GM19238 (cell line): ENCODE results near the gene GLRA1.
"Not testable (repeated sequence)": the region's sequence is repeated elsewhere in the genome, so short reads cannot be mapped to it uniquely, and the experiment has no call there.

Source experiments
- DNase-seq: peaks from one replicate; pipeline ENCODE4 v3.0.0; 2011; ENCODE audit warnings: low spot score; ENCODE audit not compliant: insufficient read length

GLRA1 gene

DNA sequence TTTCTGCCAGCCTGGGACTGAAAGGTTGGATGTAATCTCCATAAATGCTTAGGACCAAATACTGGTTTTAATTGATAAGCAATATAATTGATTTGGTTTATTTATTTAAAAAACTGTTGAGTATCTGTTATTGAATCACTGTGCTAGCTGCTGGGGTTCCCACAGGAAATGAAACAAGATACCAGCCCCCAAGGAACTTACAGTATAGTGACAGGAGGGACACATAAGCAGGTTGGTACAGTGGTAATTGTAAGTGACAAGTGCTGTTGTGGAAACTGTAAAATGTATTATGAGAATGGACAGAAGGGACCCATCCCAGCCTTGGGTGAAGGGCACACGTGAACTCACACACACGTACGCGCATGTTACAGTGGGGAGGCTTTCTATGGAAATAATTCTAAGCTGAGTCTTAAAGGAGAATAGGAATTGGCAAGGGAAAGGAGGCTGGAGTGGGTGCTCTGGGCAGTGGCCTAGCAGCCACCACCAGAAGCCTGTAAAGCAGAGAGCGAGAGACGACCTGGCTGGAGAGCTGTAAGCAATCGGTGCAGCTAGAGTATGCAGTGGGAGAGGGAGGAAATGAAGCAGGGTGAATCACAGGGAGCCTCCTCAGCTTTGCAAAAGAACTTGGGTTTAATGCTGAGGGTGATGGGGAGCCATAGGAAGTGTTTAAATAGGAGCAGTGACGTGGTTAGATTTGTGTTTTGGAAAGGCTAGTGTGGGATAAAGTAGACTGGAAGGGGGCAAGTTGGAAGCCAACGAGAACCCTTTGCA, 39.3 kb downstream of the GLRA1 start:
- no peak for DNase-seq

DNA sequence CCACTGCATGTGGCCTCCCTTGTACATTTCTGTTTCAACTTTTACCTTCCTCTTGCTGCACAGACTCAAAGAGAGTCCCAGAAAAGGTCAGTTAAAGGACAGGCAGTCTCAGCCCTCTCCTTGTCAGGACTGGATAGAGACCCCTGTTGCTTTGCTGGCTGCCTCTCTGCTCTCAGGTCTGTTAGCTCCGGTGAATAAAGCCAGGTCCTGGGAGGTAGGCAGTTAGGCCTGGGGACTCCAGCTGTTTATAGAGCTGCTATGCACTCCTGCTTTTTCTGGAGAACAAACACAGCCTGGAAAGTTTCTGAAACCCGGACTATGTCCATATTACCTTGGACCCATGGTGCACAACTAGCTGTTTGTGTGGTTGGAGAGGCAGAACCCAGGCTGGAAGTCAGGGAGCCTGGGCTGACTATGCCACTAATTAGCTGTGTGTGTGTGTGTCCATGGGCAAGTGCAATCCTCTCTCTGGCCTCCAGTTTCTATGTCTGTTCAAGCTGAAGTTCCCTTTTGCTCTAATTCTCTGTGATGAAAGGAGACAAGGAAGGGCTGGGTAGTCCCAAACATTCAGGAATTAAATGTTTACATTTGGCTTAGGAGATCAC, 42.9 kb downstream of the GLRA1 start:
- DNase-seq, result no peak

DNA sequence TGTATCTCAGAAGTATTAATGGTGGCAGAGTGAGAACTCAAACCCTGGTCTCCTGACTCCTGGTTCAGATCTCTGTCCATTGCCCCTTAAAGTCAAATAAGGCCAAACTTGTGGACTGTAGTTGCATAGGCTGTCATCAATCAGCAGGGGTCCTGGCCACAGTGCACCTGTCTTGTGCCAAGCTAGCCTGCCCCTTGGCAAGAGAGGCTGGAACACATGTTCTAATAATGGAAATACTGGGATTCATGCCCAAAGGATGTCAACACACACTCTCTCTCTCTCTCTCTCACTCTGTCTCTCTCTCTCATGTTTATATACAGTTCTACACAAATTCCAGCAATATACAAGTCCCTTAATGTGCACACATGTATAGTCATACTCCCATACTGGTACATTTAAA, 44.3 kb downstream of the GLRA1 start:
- DNase-seq, result no peak

DNA sequence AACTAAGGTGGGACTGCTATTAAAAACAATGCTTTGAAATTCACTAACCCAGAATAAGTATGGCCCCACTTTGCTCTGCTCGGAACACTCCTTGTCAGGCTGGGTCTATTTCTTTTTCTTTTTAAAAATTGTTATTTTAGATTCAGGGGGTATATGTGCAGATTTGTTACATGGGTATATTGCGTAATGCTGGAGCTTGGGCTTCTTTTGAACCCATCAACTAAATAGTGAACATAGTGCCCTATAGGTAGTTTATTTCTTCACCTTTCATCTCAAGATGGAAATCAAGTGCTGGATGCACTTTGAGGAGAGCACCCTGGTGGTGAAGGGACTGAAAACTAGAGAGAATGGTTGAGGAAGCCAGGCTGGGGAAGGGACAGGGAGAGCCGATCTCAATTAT, 51.0 kb downstream of the GLRA1 start:
- DNase-seq, result no peak

DNA sequence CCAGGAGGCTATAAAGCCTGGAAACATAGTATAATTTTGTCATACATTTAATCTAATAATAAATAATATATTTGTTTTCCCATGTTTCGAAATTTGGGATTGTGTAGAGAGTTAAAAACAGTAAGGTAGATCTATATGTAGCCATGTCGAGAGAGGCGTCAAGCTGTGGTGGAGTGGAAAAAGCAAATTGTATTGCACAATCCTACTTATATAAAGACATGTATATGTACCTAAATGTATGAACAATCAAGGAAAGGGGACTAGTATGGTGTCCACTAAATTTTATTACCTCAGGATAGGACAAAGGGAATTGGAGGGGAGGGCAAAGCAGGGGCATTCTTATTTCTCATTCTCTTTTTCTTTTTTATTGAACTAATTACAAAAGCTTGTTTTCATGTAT, 52.0 kb downstream of the GLRA1 start:
- no peak for DNase-seq

DNA sequence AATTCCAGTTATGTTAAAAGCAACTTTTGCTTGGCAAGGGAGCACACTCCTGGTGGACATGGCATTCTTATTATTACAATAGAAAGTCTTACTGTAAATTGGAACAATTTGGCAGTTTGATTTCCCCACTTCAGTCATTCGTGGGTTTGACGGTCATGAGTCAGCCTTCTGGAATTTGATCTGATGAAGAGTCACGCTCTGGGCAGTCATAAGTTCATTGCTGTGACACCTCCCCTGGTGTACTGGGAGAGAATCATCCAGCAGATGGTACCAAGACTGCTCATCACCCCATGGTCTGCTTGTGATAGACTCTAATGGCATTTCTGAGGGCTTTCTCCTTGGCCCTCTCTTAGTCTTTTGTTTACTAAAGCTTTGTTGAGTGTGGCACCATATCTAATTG, 53.8 kb downstream of the GLRA1 start:
- DNase-seq, result no peak

DNA sequence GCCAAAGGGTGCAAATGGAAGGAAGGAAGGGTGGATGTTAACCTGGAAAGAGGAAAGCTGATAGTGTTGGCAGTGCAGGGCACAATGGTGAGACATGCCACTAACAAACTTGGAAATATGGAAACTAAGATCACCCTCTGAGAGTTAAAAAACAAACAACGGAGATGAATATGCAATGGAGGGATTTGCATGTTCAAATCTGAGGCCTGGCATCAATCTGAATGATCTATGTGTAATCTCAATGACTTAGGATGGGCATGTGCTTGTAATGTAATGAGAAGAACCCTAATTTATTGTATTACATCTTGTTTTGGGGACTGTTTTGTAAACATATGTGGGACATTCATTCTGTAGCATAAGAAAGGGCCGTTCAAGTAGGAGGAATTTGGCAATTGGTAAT, 54.4 kb downstream of the GLRA1 start:
- DNase-seq, result no peak

DNA sequence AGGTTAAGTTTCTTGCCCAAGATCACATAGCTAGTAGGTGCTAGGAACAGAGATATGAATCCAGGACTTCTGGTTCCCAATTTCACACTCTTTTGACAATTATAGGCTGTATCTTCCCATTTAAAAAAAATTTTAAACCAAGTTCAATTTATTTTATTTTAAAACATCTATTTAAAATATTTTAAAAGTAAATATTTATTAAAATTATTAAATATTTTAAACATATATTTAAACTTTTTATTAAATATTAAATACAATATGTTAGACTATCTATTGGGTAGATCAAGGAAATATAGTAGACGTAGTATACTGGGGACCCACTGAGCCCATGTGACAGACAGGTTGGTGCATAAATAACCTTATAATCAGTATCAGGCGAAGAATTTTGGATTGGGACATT, 54.8 kb downstream of the GLRA1 start:
- no peak for DNase-seq

DNA sequence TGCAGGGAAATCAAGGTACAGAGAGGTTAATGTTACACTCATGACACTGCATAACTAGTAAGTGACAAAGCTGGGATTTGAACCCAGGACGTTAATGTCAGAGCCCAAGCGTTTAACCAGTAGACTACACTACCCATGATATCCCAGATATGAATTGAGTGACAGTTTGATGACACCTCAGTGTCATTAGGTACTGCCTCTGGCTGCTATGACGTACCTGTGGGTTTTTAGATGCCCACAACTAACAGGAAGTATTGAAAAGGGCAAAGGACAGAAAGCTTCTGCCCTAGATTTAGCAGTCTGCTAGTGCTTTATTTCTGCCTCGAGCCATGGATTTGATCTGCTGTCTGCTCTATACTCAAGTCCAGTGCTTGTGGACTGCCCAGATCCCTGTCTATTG, 56.2 kb downstream of the GLRA1 start:
- no peak for DNase-seq

DNA sequence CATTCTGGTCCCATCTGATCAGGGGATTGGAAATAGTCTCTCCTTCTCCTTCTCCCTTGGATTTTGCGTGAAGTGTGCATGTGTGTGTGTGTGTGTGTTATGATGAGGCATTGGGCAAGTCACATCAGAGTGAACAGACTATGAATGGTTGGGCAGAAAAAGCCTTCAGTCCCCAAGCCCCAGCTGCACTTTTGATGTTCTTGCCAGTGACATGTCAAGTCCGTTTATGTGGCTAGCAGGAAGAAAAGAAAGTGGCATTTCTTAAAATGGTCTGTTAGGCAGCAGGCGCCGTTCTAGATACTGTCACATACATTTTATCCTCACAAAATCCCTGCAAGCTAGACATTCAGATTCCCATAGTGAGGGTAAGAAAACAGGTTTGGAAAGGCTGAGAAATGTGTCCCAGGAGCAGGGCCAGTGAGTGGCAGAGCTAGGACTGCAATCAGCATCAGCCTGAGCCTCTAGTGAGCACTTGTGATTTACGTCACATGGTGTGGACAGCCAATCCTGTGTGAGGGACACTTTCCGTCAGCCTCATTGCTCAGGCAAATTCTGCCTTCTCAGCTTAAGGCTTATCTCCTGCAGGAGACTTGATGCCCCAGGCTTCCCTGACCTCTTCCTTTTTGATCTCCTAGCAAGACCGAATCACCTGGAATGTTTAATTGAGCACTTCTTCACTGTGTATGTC, 60.4 kb downstream of the GLRA1 start:
- DNase-seq, result no peak

DNA sequence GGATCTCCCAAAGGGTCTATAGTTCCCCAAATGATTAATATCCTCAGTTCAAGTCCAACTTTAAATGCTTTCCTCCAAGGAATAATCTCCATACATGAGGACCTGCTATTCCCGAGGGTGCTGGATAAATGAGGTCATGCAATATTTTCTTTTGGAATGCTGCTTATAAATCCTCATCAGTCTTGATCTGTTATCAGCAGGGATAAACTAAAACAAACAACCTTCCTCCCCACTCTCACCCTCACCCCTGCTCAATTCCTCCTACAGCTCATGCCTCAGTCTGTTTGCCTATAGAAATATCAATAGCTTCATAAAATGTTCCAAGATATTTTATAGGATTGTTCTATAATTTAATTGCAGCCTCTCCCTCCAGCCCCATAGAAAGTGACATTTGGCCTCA, 61.1 kb downstream of the GLRA1 start:
- no peak for DNase-seq

DNA sequence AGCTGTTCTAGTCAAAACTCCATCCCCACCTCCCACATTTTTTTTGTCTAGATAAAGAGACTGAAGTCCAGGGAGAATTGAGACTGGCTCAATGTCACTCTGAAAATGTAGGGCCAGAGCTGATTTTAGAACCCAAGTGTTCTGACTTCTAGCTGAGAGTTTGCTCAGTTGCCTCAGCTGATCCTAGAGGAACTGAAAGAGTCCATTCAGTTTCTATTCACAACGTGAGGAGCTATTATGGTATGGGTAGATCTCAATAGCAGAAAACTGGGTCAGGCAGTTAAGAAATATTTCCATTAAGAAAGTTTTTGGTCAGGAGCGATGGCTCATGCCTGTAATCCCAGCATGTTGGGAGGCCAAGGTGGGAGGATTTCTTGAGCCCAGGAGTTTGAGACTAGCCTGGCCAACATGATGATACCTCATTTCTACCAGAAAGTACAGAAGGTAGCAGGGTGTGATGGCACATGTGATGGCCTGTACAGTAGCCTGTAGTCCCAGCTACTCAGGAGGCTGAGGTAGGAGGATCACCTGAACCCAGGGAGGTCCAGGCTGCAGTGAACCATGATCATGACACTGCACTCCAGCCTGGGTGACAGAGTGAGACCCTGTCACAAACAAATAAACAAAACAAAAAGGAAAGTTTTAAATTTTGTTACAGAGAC, 61.7 kb downstream of the GLRA1 start:
- DNase-seq, result no peak

DNA sequence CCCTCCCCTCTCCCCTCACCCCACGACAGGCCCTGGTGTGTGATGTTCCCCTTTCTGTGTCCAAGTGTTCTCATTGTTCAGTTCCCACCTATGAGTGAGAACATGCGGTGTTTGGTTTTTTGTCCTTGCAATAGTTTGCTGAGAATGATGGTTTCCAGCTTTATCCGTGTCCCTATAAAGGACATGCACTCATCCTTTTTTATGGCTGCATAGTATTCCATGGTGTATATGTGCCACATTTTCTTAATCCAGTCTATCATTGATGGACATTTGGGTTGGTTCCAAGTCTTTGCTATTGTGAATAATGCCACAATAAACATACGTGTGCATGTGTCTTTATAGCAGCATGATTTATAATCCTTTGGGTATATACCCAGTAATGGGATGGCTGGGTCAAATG, 63.8 kb downstream of the GLRA1 start:
- not testable (repeated sequence) for DNase-seq

DNA sequence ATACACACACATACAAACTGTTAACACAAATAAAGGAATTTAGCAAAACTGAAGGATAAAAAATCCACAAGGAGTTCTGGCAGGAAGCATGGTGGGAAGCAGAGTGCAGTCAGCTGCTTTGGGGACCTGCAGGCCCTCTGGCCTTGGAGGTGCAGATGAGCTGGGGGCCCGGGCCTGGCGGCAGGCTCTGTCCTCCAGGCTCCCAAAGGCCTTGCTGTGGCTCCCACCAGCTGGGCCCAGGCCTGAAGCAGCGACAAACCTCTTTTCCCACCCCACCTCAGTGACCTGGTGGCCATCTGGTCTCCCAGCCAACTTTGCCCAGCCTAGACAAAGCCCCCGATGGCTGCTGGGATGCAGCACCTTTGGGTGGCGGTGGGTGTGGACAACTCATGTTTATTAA, 67.8 kb downstream of the GLRA1 start:
- DNase-seq, result no peak

DNA sequence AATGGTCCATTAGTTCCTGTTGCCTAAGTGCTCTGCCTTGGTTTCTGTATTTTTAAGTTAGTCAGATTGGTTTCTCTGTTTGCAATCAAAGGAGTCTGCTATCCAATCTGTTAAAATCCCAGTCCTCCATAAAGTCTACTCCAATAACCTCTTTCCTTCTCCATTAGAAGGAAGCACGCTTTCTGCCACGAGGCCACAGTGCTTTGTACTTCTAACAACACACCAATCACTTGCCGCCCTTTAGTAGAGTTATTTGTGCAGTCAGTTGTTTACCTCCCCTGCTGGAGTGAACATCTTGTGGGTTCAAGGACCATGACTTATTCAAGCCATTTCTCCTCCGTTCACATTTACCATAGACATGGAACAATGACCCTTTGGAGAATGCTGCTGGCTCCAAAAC, 69.0 kb downstream of the GLRA1 start:
- DNase-seq, result no peak

DNA sequence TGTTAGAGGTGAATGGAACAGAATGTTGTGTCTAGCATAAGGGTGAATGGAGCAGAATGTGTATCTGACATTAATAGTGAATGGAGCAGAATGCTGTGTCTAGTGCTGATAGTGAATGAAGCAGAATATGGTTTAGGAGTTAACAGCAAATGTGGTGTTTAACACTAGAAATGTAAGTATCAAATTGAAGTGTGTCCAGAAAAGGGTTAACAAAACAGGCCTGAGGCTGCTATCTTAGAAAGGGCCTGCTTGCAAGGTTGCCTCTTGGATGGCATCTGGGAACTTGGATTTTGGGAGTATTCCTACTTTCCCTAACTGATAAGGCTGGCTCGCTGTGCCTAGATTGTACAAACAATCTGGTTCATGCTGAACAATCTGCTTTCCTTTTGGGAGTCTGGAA, 76.8 kb downstream of the GLRA1 start:
- DNase-seq, result no peak

DNA sequence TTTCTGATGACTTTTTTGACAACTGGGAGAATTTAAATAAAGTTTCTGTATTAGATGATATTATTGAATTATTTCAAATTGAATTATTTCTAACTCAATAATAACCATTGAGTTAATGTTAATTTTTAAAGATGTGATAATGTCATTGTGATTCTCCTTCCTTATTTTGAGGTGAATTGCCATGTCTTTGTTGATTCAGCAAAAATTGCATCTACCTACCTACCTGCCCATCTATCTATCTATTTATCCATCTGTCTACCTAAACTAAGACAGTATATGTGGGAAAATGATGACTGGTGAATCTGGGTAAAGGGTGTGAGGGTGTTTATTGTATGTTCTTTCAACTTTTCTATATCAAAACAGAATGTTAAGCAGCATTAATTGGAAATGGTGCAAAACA, 77.9 kb downstream of the GLRA1 start:
- no peak for DNase-seq

DNA sequence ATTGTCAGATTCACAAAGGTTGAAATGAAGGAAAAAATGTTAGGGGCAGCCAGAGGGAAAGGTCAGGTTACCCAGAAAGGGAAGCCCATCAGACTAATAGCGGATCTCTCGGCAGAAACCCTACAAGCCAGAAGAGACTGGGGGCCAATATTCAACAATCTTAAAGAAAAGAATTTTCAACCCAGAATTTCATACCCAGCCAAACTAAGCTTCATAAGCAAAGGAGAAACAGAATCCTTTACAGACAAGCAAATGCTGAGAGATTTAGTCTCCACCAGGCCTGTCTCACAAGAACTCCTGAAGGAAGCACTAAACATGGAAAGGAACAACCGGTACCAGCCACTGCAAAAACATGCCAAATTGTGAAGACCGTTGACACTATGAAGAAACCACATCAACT, 91.8 kb downstream of the GLRA1 start:
- DNase-seq, result not testable (repeated sequence)

DNA sequence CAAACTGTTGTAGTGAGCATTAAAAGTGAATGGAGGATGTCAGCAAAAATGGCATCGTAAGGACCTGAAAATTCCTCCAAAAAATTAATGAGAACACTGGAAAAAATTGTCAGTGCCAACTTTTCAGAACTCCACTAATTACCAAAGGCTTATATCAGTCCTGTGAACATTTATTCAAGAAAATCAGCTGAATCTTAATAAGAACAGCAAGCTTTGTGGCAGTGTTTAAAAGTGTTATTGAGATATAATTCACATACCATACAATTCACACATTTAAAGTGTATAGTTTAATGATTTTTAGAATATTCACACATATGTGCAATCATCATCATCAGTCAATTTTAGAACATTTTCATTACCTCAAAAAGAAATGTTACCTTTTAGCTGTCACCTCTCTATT, 95.3 kb downstream of the GLRA1 start:
- no peak for DNase-seq

DNA sequence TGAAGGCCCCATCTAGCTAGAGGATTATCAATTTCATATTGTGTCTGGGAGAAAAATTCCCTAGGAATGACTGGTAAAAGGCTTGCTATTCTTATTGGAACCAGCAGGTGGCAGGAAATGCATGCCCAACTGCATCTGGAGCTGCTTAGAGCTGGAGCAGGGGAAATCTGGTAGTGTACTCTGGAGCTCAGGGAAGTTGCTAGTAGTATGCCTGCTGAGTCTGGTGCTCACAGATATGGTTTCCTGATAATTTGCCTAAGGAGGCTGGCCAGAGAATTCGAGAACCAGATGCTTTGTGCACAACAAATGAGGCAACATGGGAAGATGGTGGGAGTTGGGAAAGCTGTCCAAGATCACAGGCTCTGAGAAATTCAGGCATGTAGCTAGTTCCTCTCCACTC, 99.2 kb downstream of the GLRA1 start:
- peak; percentile 13 for DNase-seq

DNA sequence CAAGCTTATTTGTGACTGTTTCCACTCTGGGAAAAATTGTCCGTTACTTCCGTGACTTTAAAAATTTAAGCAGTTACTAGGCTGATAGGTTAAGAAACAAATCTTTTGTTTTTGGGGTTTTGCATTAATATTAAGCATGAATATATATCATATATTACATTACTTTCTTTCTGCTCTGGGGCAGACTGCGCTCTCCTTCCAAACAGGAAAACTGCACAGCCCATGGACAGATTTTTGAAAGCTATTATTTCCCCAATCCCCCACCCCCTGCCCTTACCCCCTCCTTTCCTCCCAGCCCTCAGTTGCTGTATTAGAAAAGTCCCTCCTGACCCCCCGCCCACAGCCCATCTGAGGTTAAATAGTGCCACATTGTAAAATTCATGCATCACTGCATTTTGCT, 102.5 kb downstream of the GLRA1 start:
- no peak for DNase-seq

DNA sequence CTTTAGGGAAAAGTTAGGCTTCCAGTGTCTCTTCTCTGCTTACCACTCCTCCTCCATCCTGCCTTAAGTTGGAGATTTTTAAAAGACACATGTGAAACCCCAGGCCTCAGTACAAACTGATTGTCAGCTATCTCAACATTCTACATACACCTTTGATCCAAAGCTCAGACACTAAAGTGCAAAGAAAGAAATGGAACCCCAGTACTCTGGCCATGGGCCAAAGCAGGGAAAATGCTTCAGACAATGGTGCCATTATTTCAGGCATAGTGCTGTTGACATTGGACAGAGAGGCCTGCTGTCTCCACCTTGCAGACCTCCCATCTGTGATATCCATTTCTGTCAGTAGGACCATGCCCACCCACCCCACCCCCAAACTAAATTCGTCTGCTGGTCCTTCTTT, 103.7 kb downstream of the GLRA1 start:
- DNase-seq, result no peak
